CD8-positive, alpha-beta memory T cell (primary cell): ENCODE measurements around the gene C3. TPM values are rescaled to one million over a fixed set of nuclear protein-coding genes. Genes with fewer than 3 reads are reported as not detected.
A peak's percentile ranks its signal among the peaks of the same experiment; 100 is the strongest.

ENCODE experiments used
- CTCF ChIA-PET: fragments of 350-600 bp; sonication (Branson Sonifier 250); formaldehyde crosslinking; loops from one replicate; lab custom pipeline; 2021; ENCODE audit warnings: antibody characterized with exemption; lab: Charles Lee
- POLR2A ChIA-PET: fragments of 350-600 bp; sonication (Branson Sonifier 250); formaldehyde crosslinking; loops from one replicate; lab custom pipeline; 2021; ENCODE audit warnings: antibody characterized with exemption; lab: Charles Lee
- DNase-seq, 5 donors: peaks; one replicate each; pipeline versions ENCODE4 v3.0.0 to v3.0.0-alpha.2; 2020 to 2022; ENCODE audit warnings: mixed read lengths in 1 of 5
- H3K27ac ChIP-seq: one replicate; pipeline ENCODE4 v1.7.0; 2013; ENCODE audit warnings: low read depth, mild to moderate bottlenecking, low read length, moderate library complexity
- H3K27me3 ChIP-seq: 2 replicates; pipeline ENCODE4 v1.7.0; 2013; ENCODE audit warnings: low read length, mild to moderate bottlenecking; ENCODE audit not compliant: insufficient read depth, poor library complexity, severe bottlenecking
- H3K36me3 ChIP-seq: 2 replicates; pipeline ENCODE4 v1.7.0; 2013; ENCODE audit warnings: mild to moderate bottlenecking, low read length, moderate library complexity; ENCODE audit not compliant: insufficient read depth
- H3K4me1 ChIP-seq: 2 replicates; pipeline ENCODE4 v1.7.0; 2013; ENCODE audit warnings: mild to moderate bottlenecking, low read length, moderate library complexity; ENCODE audit not compliant: insufficient read depth
- H3K4me3 ChIP-seq: 2 replicates; pipeline ENCODE4 v1.7.0; 2013; ENCODE audit warnings: mild to moderate bottlenecking, low read length
- H3K9me3 ChIP-seq: 2 replicates; pipeline ENCODE4 v1.7.0; 2013; ENCODE audit warnings: mild to moderate bottlenecking, low read length
- H3K27ac Mint-ChIP-seq, 8 donors: one replicate each; pipeline ENCODE4 v1.8.0; 2020 to 2021; ENCODE audit warnings: mixed read lengths in 8 of 8, mild to moderate bottlenecking in 6 of 8, inconsistent platforms in 3 of 8, moderate library complexity in 3 of 8
- H3K27me3 Mint-ChIP-seq, 2 donors: one replicate each; pipeline ENCODE4 v1.8.0; 2020 to 2021; ENCODE audit warnings: mixed read lengths in 2 of 2, mild to moderate bottlenecking in 1 of 2, moderate library complexity in 1 of 2
- H3K36me3 Mint-ChIP-seq, 3 donors: one replicate each; pipeline ENCODE4 v1.8.0; 2020 to 2021; ENCODE audit warnings: mixed read lengths in 3 of 3, inconsistent platforms in 1 of 3, mild to moderate bottlenecking in 1 of 3
- H3K4me1 Mint-ChIP-seq, 3 donors: one replicate each; pipeline ENCODE4 v1.8.0; 2020 to 2021; ENCODE audit warnings: mixed read lengths in 3 of 3, inconsistent platforms in 1 of 3, mild to moderate bottlenecking in 1 of 3
- H3K4me3 Mint-ChIP-seq, 7 donors: one replicate each; pipeline ENCODE4 v1.8.0; 2020 to 2021; ENCODE audit warnings: mixed read lengths in 7 of 7, mild to moderate bottlenecking in 6 of 7, moderate library complexity in 4 of 7, inconsistent platforms in 2 of 7
- H3K9me3 Mint-ChIP-seq, 5 donors: one replicate each; pipeline ENCODE4 v1.8.0; 2020 to 2022; ENCODE audit warnings: mixed read lengths in 5 of 5, mild to moderate bottlenecking in 3 of 5, moderate library complexity in 2 of 5, inconsistent platforms in 1 of 5
- polyA plus RNA-seq: library from polyadenylated mRNA; unstranded; fragments of 300-500 nt; fragmentation: Illumina TruSeq; gene quantifications from one replicate; pipeline ENCODE4 v1.2.3, GENCODE V29; 2021
- total RNA-seq, 2 experiments: library from RNA; stranded (reverse); gene quantifications; one replicate each; pipeline ENCODE4 v1.2.3, GENCODE V29; 2021

Gene C3
- total and polyA plus RNA-seq, 3 experiments from 2014 or later, result 1.6 to 1.7 TPM; not detected in 1

GRCh38 chr19:6743714-6744380 lies 23.4 kb upstream of the C3 start:
- Mint-ChIP-seq H3K4me3 (peak overlapping the region in 1 of 7 donors; percentile 84), H3K27ac (peak overlapping the region in 3 of 8 donors; percentile 31 to 76 (median 50)), H3K4me1 (peaks cover 9 to 23% (median 13%) of the 10 kb centered on the region in 3 donors), H3K27me3 (no peaks in the 10 kb centered on the region), H3K9me3 (no peaks in the 10 kb centered on the region), H3K36me3 (peaks cover 0 to 36% (median 7%) of the 10 kb centered on the region in 3 donors)
- peaks cover 5% of the 10 kb centered on the region for H3K36me3 ChIP-seq
- DNase-seq, result no peak
- no peaks in the 10 kb centered on the region for H3K27me3 ChIP-seq
- peaks cover 24% of the 10 kb centered on the region for H3K4me1 ChIP-seq
- no peak overlapping the region for H3K4me3 ChIP-seq
- ChIA-PET CTCF (interaction anchor here (1.1 kb wide), 1 partner anchor 118 kb away, joined by 5 read pairs; no protein-coding TSS in a partner anchor), POLR2A (no interaction called here)
- H3K9me3 ChIP-seq, result no peaks in the 10 kb centered on the region
- H3K27ac ChIP-seq, result no peak overlapping the region

GRCh38 chr19:6743066-6743465 lies 22.6 kb upstream of the C3 start:
- no peaks in the 10 kb centered on the region for H3K27me3 ChIP-seq
- H3K4me1 ChIP-seq, result peaks cover 32% of the 10 kb centered on the region
- no peaks in the 10 kb centered on the region for H3K9me3 ChIP-seq
- ChIA-PET POLR2A (no interaction called here), CTCF (interaction anchor here (1.1 kb wide), 1 partner anchor 119 kb away, joined by 5 read pairs; no protein-coding TSS in a partner anchor)
- Mint-ChIP-seq H3K27ac (peak overlapping the region in 2 of 8 donors; percentile 50 to 77), H3K9me3 (no peaks in the 10 kb centered on the region), H3K4me3 (no peak overlapping the region), H3K27me3 (no peaks in the 10 kb centered on the region), H3K36me3 (peaks cover 0 to 28% (median 5%) of the 10 kb centered on the region in 3 donors), H3K4me1 (peaks cover 17 to 31% (median 21%) of the 10 kb centered on the region in 3 donors)
- H3K36me3 ChIP-seq, result no peaks in the 10 kb centered on the region
- no peak overlapping the region for H3K27ac ChIP-seq
- DNase-seq, result no peak
- no peak overlapping the region for H3K4me3 ChIP-seq

GRCh38 chr19:6740589-6741343 lies 20.3 kb upstream of the C3 start:
- ChIA-PET POLR2A (no interaction called here), CTCF (interaction anchor here (2.2 kb wide), 1 partner anchor 123 kb away, joined by 6 read pairs; no protein-coding TSS in a partner anchor)
- peaks cover 41% of the 10 kb centered on the region for H3K4me1 ChIP-seq
- no peaks in the 10 kb centered on the region for H3K27me3 ChIP-seq
- H3K4me3 ChIP-seq, result peak overlapping the region; percentile 68
- peak in 2 of 5 donors; percentile 30 to 61 for DNase-seq
- Mint-ChIP-seq H3K4me1 (peaks cover 32 to 49% (median 34%) of the 10 kb centered on the region in 3 donors), H3K27ac (peak overlapping the region in 6 of 8 donors; percentile 6 to 82 (median 65)), H3K27me3 (no peaks in the 10 kb centered on the region), H3K9me3 (no peaks in the 10 kb centered on the region), H3K4me3 (peak overlapping the region; percentile 43 to 81 (median 76)), H3K36me3 (peaks cover 0 to 22% (median 2%) of the 10 kb centered on the region in 3 donors)
- H3K27ac ChIP-seq, result peak overlapping the region; percentile 69
- no peaks in the 10 kb centered on the region for H3K9me3 ChIP-seq
- H3K36me3 ChIP-seq, result no peaks in the 10 kb centered on the region

- H3K27me3 Mint-ChIP-seq, result no peaks in the 10 kb centered on the region
- peak overlapping the region; percentile 64 to 83 (median 77) for H3K4me3 Mint-ChIP-seq
- no peaks in the 10 kb centered on the region for H3K36me3 ChIP-seq
- H3K27me3 ChIP-seq, result no peaks in the 10 kb centered on the region
- peaks cover 32 to 52% (median 36%) of the 10 kb centered on the region in 3 donors for H3K4me1 Mint-ChIP-seq
- POLR2A ChIA-PET, result no interaction called here
- peak in 2 of 5 donors; percentile 10 to 22 for DNase-seq
- H3K9me3 Mint-ChIP-seq, result no peaks in the 10 kb centered on the region
- peaks cover 47% of the 10 kb centered on the region for H3K4me1 ChIP-seq
- CTCF ChIA-PET, result interaction anchor here (2.2 to 4.5 kb wide), 2 partner anchors 33 to 124 kb away, joined by 6 to 21 read pairs; partner anchors contain the start of gene VAV1
- H3K27ac ChIP-seq, result peak overlapping the region; percentile 69
- H3K4me3 ChIP-seq, result peak overlapping the region; percentile 68
- H3K27ac Mint-ChIP-seq, result peak overlapping the region in 2 of 8 donors; percentile 43 to 63
- H3K36me3 Mint-ChIP-seq, result peaks cover 0 to 15% (median 0%) of the 10 kb centered on the region in 3 donors
- H3K9me3 ChIP-seq, result no peaks in the 10 kb centered on the region
These were observed 19.6 kb upstream of the C3 start for GRCh38 chr19:6739883-6740588.

GRCh38 chr19:6739390-6739882 lies 19.0 kb upstream of the C3 start, which contains the start of gene TRIP10:
TRIP10 (plus strand) TSS chr19:6739680; CDS start chr19:6739762, 82 bp downstream.
- Mint-ChIP-seq H3K9me3 (no peaks in the 10 kb centered on the region), H3K27ac (peak within 1 kb of the TSS; percentile 81 to 99 (median 97)), H3K36me3 (peaks cover 0 to 15% (median 0%) of the 10 kb centered on the region in 3 donors), H3K27me3 (no peaks in the 10 kb centered on the region), H3K4me1 (peaks cover 32 to 53% (median 36%) of the 10 kb centered on the region in 3 donors), H3K4me3 (peak within 1 kb of the TSS; percentile 81 to 99 (median 96))
- no peaks in the 10 kb centered on the region for H3K36me3 ChIP-seq
- H3K27me3 ChIP-seq, result no peaks in the 10 kb centered on the region
- DNase-seq, result peak; percentile 73 to 87 (median 78)
- peak within 1 kb of the TSS; percentile 69 for H3K27ac ChIP-seq
- H3K9me3 ChIP-seq, result no peaks in the 10 kb centered on the region
- peaks cover 47% of the 10 kb centered on the region for H3K4me1 ChIP-seq
- ChIA-PET POLR2A (no interaction called here), CTCF (interaction anchor here (0.6 to 5.4 kb wide), 6 partner anchors 11 to 278 kb away, joined by 3 to 87 read pairs (median 15); partner anchors contain the start of gene VAV1)
- peak within 1 kb of the TSS; percentile 68 for H3K4me3 ChIP-seq

- H3K4me3 Mint-ChIP-seq, result peak overlapping the region; percentile 81 to 99 (median 96)
- H3K9me3 Mint-ChIP-seq, result no peaks in the 10 kb centered on the region
- H3K4me1 ChIP-seq, result peaks cover 47% of the 10 kb centered on the region
- CTCF ChIA-PET, result interaction anchor here (0.6 to 5.4 kb wide), 15 partner anchors 11 to 278 kb away, joined by 3 to 87 read pairs (median 4); partner anchors contain the start of genes TNFSF14 and VAV1
- POLR2A ChIA-PET, result interaction anchor here (0.5 to 2.6 kb wide), 5 partner anchors 34 to 314 kb away, joined by 3 to 14 read pairs (median 11); partner anchors contain the start of genes KHSRP and VAV1
- H3K27me3 Mint-ChIP-seq, result no peaks in the 10 kb centered on the region
- no peaks in the 10 kb centered on the region for H3K9me3 ChIP-seq
- H3K36me3 ChIP-seq, result no peaks in the 10 kb centered on the region
- H3K27me3 ChIP-seq, result no peaks in the 10 kb centered on the region
- H3K4me3 ChIP-seq, result peak overlapping the region; percentile 45
- H3K27ac ChIP-seq, result peak overlapping the region; percentile 65
- peaks cover 32 to 53% (median 36%) of the 10 kb centered on the region in 3 donors for H3K4me1 Mint-ChIP-seq
- DNase-seq, result peak in 3 of 5 donors; percentile 21 to 60 (median 49)
- peaks cover 0 to 19% (median 0%) of the 10 kb centered on the region in 3 donors for H3K36me3 Mint-ChIP-seq
- peak overlapping the region; percentile 81 to 99 (median 97) for H3K27ac Mint-ChIP-seq
These were observed 18.4 kb upstream of the C3 start for GRCh38 chr19:6738787-6739389.
